Activated T-helper 2 cell treated with anti-CD3 and anti-CD28 coated beads, Interferon-gamma antibody, Interleukin-2, Interleukin-4, amounts not matched to agents 10 μg/mL and 5 μg/mL and 100 μg/mL, durations not matched to agents 14 hours and 24 hours and 36 hours (primary cell): ENCODE measurements around the gene P4HTM. TPM values are rescaled to one million over a fixed set of nuclear protein-coding genes. Genes with fewer than 3 reads are reported as not detected.
"Not testable (repeated sequence)": the region's sequence is repeated elsewhere in the genome, so short reads cannot be mapped to it uniquely, and the experiment has no call there.

Source experiments
- DNase-seq: peaks from one replicate; pipeline ENCODE4 v3.0.0; 2021; ENCODE audit warnings: low spot score
- H3K27ac Mint-ChIP-seq: one replicate; pipeline ENCODE4 v1.8.0; 2021; ENCODE audit warnings: mixed read lengths
- H3K27me3 Mint-ChIP-seq: one replicate; pipeline ENCODE4 v1.8.0; 2021; ENCODE audit warnings: low read depth, mixed read lengths
- H3K36me3 Mint-ChIP-seq: one replicate; pipeline ENCODE4 v1.8.0; 2021; ENCODE audit warnings: low read depth, mixed read lengths
- H3K4me1 Mint-ChIP-seq: one replicate; pipeline ENCODE4 v1.8.0; 2021; ENCODE audit warnings: low read depth, mixed read lengths
- H3K4me3 Mint-ChIP-seq: one replicate; pipeline ENCODE4 v1.8.0; 2021; ENCODE audit warnings: low read depth, mild to moderate bottlenecking, moderate library complexity, mixed read lengths
- H3K9me3 Mint-ChIP-seq: one replicate; pipeline ENCODE4 v1.8.0; 2021; ENCODE audit warnings: mixed read lengths
- intact Hi-C: fragments of 100-400 bp; cut with micrococcal nuclease; formaldehyde crosslinking; loops from one replicate; pipeline ENCODE4 v1.15.1; 2023
- total RNA-seq: library from RNA; stranded (reverse); gene quantifications from 2 replicates; pipeline ENCODE4 v1.2.3, GENCODE V29; 2022

P4HTM gene
- total RNA-seq, 1 donor from 2014 or later, result 39.1 TPM

- H3K4me3 Mint-ChIP-seq, result peak overlapping the region; percentile 98
- no peak for DNase-seq
- intact Hi-C loops, result loop anchor here (1.0 kb wide), 3 partner anchors 15 to 88 kb away; partner anchors contain the start of gene QRICH1
- H3K9me3 Mint-ChIP-seq, result no peaks in the 10 kb centered on the region
- peaks cover 15% of the 10 kb centered on the region for H3K4me1 Mint-ChIP-seq
- peak overlapping the region; percentile 99 for H3K27ac Mint-ChIP-seq
- H3K27me3 Mint-ChIP-seq, result no peaks in the 10 kb centered on the region
- H3K36me3 Mint-ChIP-seq, result peaks cover 20% of the 10 kb centered on the region
Observed at GRCh38 chr3:49006408-49007067, 16.5 kb downstream of the P4HTM start.

GRCh38 chr3:49007068-49007770 is 17.2 kb downstream of the P4HTM start, which contains the start of gene WDR6:
Gene WDR6, plus strand, starts transcription at chr3:49007391. Its CDS starts 41 bp downstream, at chr3:49007432.
- H3K4me1 Mint-ChIP-seq, result peaks cover 15% of the 10 kb centered on the region

GRCh38 chr3:49007771-49008528 is 17.9 kb downstream of the P4HTM start:
- Mint-ChIP-seq H3K36me3 (peaks cover 25% of the 10 kb centered on the region), H3K27ac (peak overlapping the region; percentile 99), H3K4me3 (peak overlapping the region; percentile 98), H3K9me3 (no peaks in the 10 kb centered on the region), H3K4me1 (peaks cover 15% of the 10 kb centered on the region), H3K27me3 (no peaks in the 10 kb centered on the region)
- peak; percentile 86 for DNase-seq
- intact Hi-C loops, result loop anchor here (1.0 kb wide), 3 partner anchors 13 to 86 kb away; partner anchors contain the start of gene QRICH1

More at GRCh38 chr3:49007068-49007770, 17.2 kb downstream of the P4HTM start, which contains the start of gene WDR6:
- H3K4me3 Mint-ChIP-seq, result peak within 1 kb of the TSS; percentile 98
- H3K36me3 Mint-ChIP-seq, result peaks cover 23% of the 10 kb centered on the region
- H3K9me3 Mint-ChIP-seq, result no peaks in the 10 kb centered on the region
- H3K27me3 Mint-ChIP-seq, result no peaks in the 10 kb centered on the region
- peak within 1 kb of the TSS; percentile 99 for H3K27ac Mint-ChIP-seq
- peak; percentile 96 for DNase-seq
- intact Hi-C loops, result loop anchor here (1.0 kb wide), 3 partner anchors 14 to 87 kb away; partner anchors contain the start of gene QRICH1

GRCh38 chr3:49008627-49009026 is 18.6 kb downstream of the P4HTM start:
- intact Hi-C loops, H3K27me3 Mint-ChIP-seq, DNase-seq, H3K9me3 Mint-ChIP-seq: not testable (repeated sequence)
- Mint-ChIP-seq H3K4me1 (peaks cover 15% of the 10 kb centered on the region), H3K36me3 (peaks cover 26% of the 10 kb centered on the region), H3K27ac (peak overlapping the region; percentile 99), H3K4me3 (peak overlapping the region; percentile 98)

- Mint-ChIP-seq H3K4me1 (peaks cover 15% of the 10 kb centered on the region), H3K36me3 (peaks cover 33% of the 10 kb centered on the region)
Observed at GRCh38 chr3:49009396-49009795, 19.4 kb downstream of the P4HTM start.

GRCh38 chr3:49012441-49013017 is 22.5 kb downstream of the P4HTM start:
- Mint-ChIP-seq H3K27ac (no peak overlapping the region), H3K4me1 (peaks cover 12% of the 10 kb centered on the region), H3K4me3 (no peak overlapping the region), H3K36me3 (peaks cover 51% of the 10 kb centered on the region), H3K27me3 (no peaks in the 10 kb centered on the region), H3K9me3 (no peaks in the 10 kb centered on the region)
- DNase-seq, result no peak
- intact Hi-C loops, result no loop called here

More at GRCh38 chr3:49009396-49009795, 19.4 kb downstream of the P4HTM start:
- intact Hi-C loops, result no loop called here
- no peak overlapping the region for H3K4me3 Mint-ChIP-seq
- peak overlapping the region; percentile 14 for H3K27ac Mint-ChIP-seq
- H3K9me3 Mint-ChIP-seq, result no peaks in the 10 kb centered on the region
- DNase-seq, result no peak
- no peaks in the 10 kb centered on the region for H3K27me3 Mint-ChIP-seq

- Mint-ChIP-seq H3K27me3 (no peaks in the 10 kb centered on the region), H3K36me3 (peaks cover 47% of the 10 kb centered on the region), H3K4me3 (no peak overlapping the region), H3K4me1 (peaks cover 8% of the 10 kb centered on the region), H3K9me3 (no peaks in the 10 kb centered on the region), H3K27ac (no peak overlapping the region)
- DNase-seq, result no peak
- intact Hi-C loops, result no loop called here
Observed at GRCh38 chr3:49013113-49013737, 23.2 kb downstream of the P4HTM start.

- Mint-ChIP-seq H3K36me3 (peaks cover 44% of the 10 kb centered on the region), H3K27me3 (no peaks in the 10 kb centered on the region), H3K4me3 (no peak overlapping the region), H3K9me3 (no peaks in the 10 kb centered on the region), H3K4me1 (peaks cover 8% of the 10 kb centered on the region), H3K27ac (no peak overlapping the region)
- intact Hi-C loops, result no loop called here
- no peak for DNase-seq
Observed at GRCh38 chr3:49013738-49014660, 24.0 kb downstream of the P4HTM start.

GRCh38 chr3:49015072-49015471 is 25.0 kb downstream of the P4HTM start:
- peaks cover 41% of the 10 kb centered on the region for H3K36me3 Mint-ChIP-seq
- H3K4me3 Mint-ChIP-seq, result no peak overlapping the region
- no peak for DNase-seq
- intact Hi-C loops, result no loop called here
- H3K9me3 Mint-ChIP-seq, result no peaks in the 10 kb centered on the region
- peaks cover 6% of the 10 kb centered on the region for H3K4me1 Mint-ChIP-seq
- H3K27ac Mint-ChIP-seq, result no peak overlapping the region
- H3K27me3 Mint-ChIP-seq, result no peaks in the 10 kb centered on the region

- H3K9me3 Mint-ChIP-seq, result no peaks in the 10 kb centered on the region
- no peak overlapping the region for H3K27ac Mint-ChIP-seq
- peaks cover 43% of the 10 kb centered on the region for H3K36me3 Mint-ChIP-seq
- intact Hi-C loops, result no loop called here
- peaks cover 6% of the 10 kb centered on the region for H3K4me1 Mint-ChIP-seq
- peak overlapping the region; percentile 42 for H3K4me3 Mint-ChIP-seq
- H3K27me3 Mint-ChIP-seq, result no peaks in the 10 kb centered on the region
- no peak for DNase-seq
Observed at GRCh38 chr3:49015765-49016164, 25.7 kb downstream of the P4HTM start.

GRCh38 chr3:49016414-49017228 is 26.6 kb downstream of the P4HTM start:
- H3K27me3 Mint-ChIP-seq, result no peaks in the 10 kb centered on the region
- peaks cover 38% of the 10 kb centered on the region for H3K36me3 Mint-ChIP-seq
- intact Hi-C loops, result no loop called here
- peaks cover 6% of the 10 kb centered on the region for H3K4me1 Mint-ChIP-seq
- peak overlapping the region; percentile 13 for H3K4me3 Mint-ChIP-seq
- no peak overlapping the region for H3K27ac Mint-ChIP-seq
- no peak for DNase-seq
- H3K9me3 Mint-ChIP-seq, result no peaks in the 10 kb centered on the region
